Measurements from ENCODE around the gene KRTAP2-3. TPM values are rescaled to one million over a fixed set of nuclear protein-coding genes. Genes with fewer than 3 reads are reported as not detected.
A peak's percentile ranks its signal among the peaks of the same experiment; 100 is the strongest.

The KRTAP2-3 gene
- polyA plus RNA-seq, 2 of the 4 experiments (the other 2 are of a cell fraction): not detected

GRCh38 chr17:41024697-41025096, 35.2 kb downstream of the KRTAP2-3 start:
- POLR2A ChIA-PET: no interaction called here
- ATAC-seq: no peak
- DNase-seq (ENCODE audit: low read depth in 1 of 2, low spot score in 1 of 2): no peak
- H3K4me3 ChIP-seq: no peak overlapping the region
- H3K27ac ChIP-seq: no peak overlapping the region
- peaks cover 17% of the 10 kb centered on the region; the same call in 2 of the 3 replicates for H3K4me1 ChIP-seq
- CTCF ChIA-PET: interaction anchor here (1.0 to 2.9 kb wide), 3 partner anchors 16 to 524 kb away, joined by 3 to 6 read pairs (median 5); partner anchors contain the start of gene KRTAP1-1
- TF ChIP-seq KDM5A (IDR thresholded peaks at IDR 0.05) (no peak), POLR2AphosphoS2 (conservative IDR thresholded peaks at IDR 0.05; ENCODE audit: low read length) (no peak)
- no peaks in the 10 kb centered on the region for H3K9me3 ChIP-seq
- 64% methylated on average over 3 of the region's 3 CpGs for WGBS (ENCODE audit: missing lambda C conversion rate)
- no peak overlapping the region for H3K4me2 ChIP-seq
- no peak for FAIRE-seq

GRCh38 chr17:41020336-41020735, 39.6 kb downstream of the KRTAP2-3 start:
- TF ChIP-seq GATA3 (IDR thresholded peaks at IDR 0.05; ENCODE audit: borderline replicate concordance): peak; percentile 36; the same call in 1 of the 2 replicates
- no peak for TF ChIP-seq PBX3 (IDR thresholded peaks at IDR 0.05)
- TF ChIP-seq RFX5 (IDR thresholded peaks at IDR 0.05): no peak
- no peak for TF ChIP-seq EP300 (IDR thresholded peaks at IDR 0.05)
- H3K27ac ChIP-seq: no peak overlapping the region
- POLR2A ChIA-PET: no interaction called here
- DNase-seq (ENCODE audit: low read depth in 1 of 2, low spot score in 1 of 2) (peak in 1 of 2 experiments; percentile 69), ATAC-seq (peak; percentile 33 to 62; a peak in 1 of 6 replicates), FAIRE-seq (peak; percentile 87)
- H3K4me2 ChIP-seq: peak overlapping the region; percentile 29
- CTCF ChIA-PET: interaction anchor here (1.4 to 2.7 kb wide), 3 partner anchors 9 to 628 kb away, joined by 5 to 8 read pairs (median 6); partner anchors contain the start of gene KRTAP1-4
- H3K9me3 ChIP-seq: no peaks in the 10 kb centered on the region
- peaks cover 13% of the 10 kb centered on the region; the same call in 1 of the 3 replicates for H3K4me1 ChIP-seq
- H3K4me3 ChIP-seq: no peak overlapping the region

- Histone ChIP-seq H3K9me3 (no peaks in the 10 kb centered on the region), H3K4me1 (peaks cover 13% of the 10 kb centered on the region; the same call in 1 of the 3 replicates), H3K4me3 (no peak overlapping the region), H3K27ac (no peak overlapping the region; a peak in 1 of 6 replicates), H3K4me2 (no peak overlapping the region)
- FAIRE-seq: no peak
- WGBS (ENCODE audit: missing lambda C conversion rate): 86% methylated on average over 3 of the region's 3 CpGs
- no peak for DNase-seq (ENCODE audit: low read depth in 1 of 2, low spot score in 1 of 2)
- ChIA-PET CTCF (interaction anchor here (2.7 kb wide), 1 partner anchor 629 kb away, joined by 8 read pairs; no protein-coding TSS in a partner anchor), POLR2A (no interaction called here)
- ATAC-seq: no peak
- TF ChIP-seq FOXS1 (CRISPR knock-in tag; IDR thresholded peaks at IDR 0.05) (no peak), ZC3H11A (IDR thresholded peaks at IDR 0.05) (no peak)
Observed at GRCh38 chr17:41019415-41019814, 40.5 kb downstream of the KRTAP2-3 start.

- ATAC-seq (no peak), DNase-seq (ENCODE audit: low read depth in 1 of 2, low spot score in 1 of 2) (no peak), FAIRE-seq (peak; percentile 72)
- H3K4me3 ChIP-seq: no peak overlapping the region
- peaks cover 15% of the 10 kb centered on the region; the same call in 1 of the 3 replicates for H3K4me1 ChIP-seq
- CTCF ChIA-PET: interaction anchor here (0.7 to 1.5 kb wide), 5 partner anchors 9 to 310 kb away, joined by 3 to 4 read pairs (median 3); partner anchors contain the start of gene KRTAP3-3
- POLR2A ChIA-PET: no interaction called here
- no peak overlapping the region for H3K27ac ChIP-seq
- H3K9me3 ChIP-seq: no peaks in the 10 kb centered on the region
- no peak overlapping the region for H3K4me2 ChIP-seq
- TF ChIP-seq RAD21 (conservative IDR thresholded peaks at IDR 0.05 in 1 of 2, IDR thresholded peaks at IDR 0.05 in 1 of 2): no peak
- no peak for TF ChIP-seq ELK1 (IDR thresholded peaks at IDR 0.05; ENCODE audit: low read depth, low read length)
- no peak for TF ChIP-seq RCOR1 (IDR thresholded peaks at IDR 0.05; ENCODE audit: low read depth, low read length)
- no peak for TF ChIP-seq GATA3 (IDR thresholded peaks at IDR 0.05; ENCODE audit: borderline replicate concordance)
- no peak for TF ChIP-seq SMC3 (IDR thresholded peaks at IDR 0.05)
- no peak for TF ChIP-seq E2F6 (IDR thresholded peaks at IDR 0.05; ENCODE audit: borderline replicate concordance, low read depth)
- no peak for TF ChIP-seq HES2 (IDR thresholded peaks at IDR 0.05)
- no peak for TF ChIP-seq RARB (CRISPR knock-in tag; IDR thresholded peaks at IDR 0.05)
- TF ChIP-seq EHMT2 (IDR thresholded peaks at IDR 0.05; ENCODE audit: low read depth): no peak
- no peak for TF ChIP-seq HOXA7 (CRISPR knock-in tag; IDR thresholded peaks at IDR 0.05)
- TF ChIP-seq JUN (IDR thresholded peaks at IDR 0.05): no peak
- TF ChIP-seq ZC3H11A (IDR thresholded peaks at IDR 0.05): no peak
- TF ChIP-seq CHD4 (IDR thresholded peaks at IDR 0.05; ENCODE audit: borderline replicate concordance): no peak
- 87% methylated on average over 3 of the region's 3 CpGs for WGBS (ENCODE audit: missing lambda C conversion rate)
Observed at GRCh38 chr17:41018541-41018940, 41.4 kb downstream of the KRTAP2-3 start.
